Astrocyte (in vitro differentiated cells and primary cell): Measurements from ENCODE around the gene MYZAP. TPM values are rescaled to one million over a fixed set of nuclear protein-coding genes. Genes with fewer than 3 reads are reported as not detected.

Source experiments
- DNase-seq: peaks from one replicate; pipeline ENCODE4 v3.0.0-alpha.2; 2010; ENCODE audit warnings: low read depth
- FAIRE-seq: peaks from 2 replicates; lab custom pipeline; 2011; peaks lifted over from hg19 to GRCh38; lab: Jason Lieb, UNC
- H2AFZ ChIP-seq: 2 replicates; pipeline ENCODE4 v1.6.0; 2012; ENCODE audit warnings: low read depth, low read length, inconsistent platforms
- H3K27ac ChIP-seq: 2 replicates; pipeline ENCODE4 v1.5.1; 2011; ENCODE audit warnings: low read depth, low read length, inconsistent platforms
- H3K27me3 ChIP-seq: 2 replicates; pipeline ENCODE4 v1.6.0; 2011; ENCODE audit warnings: low read length, inconsistent platforms; ENCODE audit not compliant: insufficient read depth
- H3K36me3 ChIP-seq: 2 replicates; pipeline ENCODE4 v1.5.1; 2011; ENCODE audit warnings: low read length, inconsistent platforms; ENCODE audit not compliant: insufficient read depth
- H3K4me1 ChIP-seq: 2 replicates; pipeline ENCODE4 v1.5.1; 2011; ENCODE audit warnings: low read length, inconsistent platforms; ENCODE audit not compliant: insufficient read depth
- H3K4me2 ChIP-seq: 2 replicates; pipeline ENCODE4 v1.6.0; 2012; ENCODE audit warnings: low read length, inconsistent platforms
- H3K4me3 ChIP-seq: 2 replicates; pipeline ENCODE4 v1.5.1; 2011; ENCODE audit warnings: low read depth, mild to moderate bottlenecking, low read length, inconsistent platforms; ENCODE audit not compliant: insufficient read depth
- H3K79me2 ChIP-seq: 2 replicates; pipeline ENCODE4 v1.6.0; 2012; ENCODE audit warnings: mild to moderate bottlenecking, low read length, inconsistent platforms; ENCODE audit not compliant: insufficient read depth
- H3K9ac ChIP-seq: 2 replicates; pipeline ENCODE4 v1.6.0; 2012; ENCODE audit warnings: mild to moderate bottlenecking, low read length, inconsistent platforms
- H3K9me3 ChIP-seq: 2 replicates; pipeline ENCODE4 v1.5.1; 2012; ENCODE audit warnings: low read depth, mild to moderate bottlenecking, low read length, inconsistent platforms; ENCODE audit not compliant: insufficient read depth
- H4K20me1 ChIP-seq: 2 replicates; pipeline ENCODE4 v1.6.0; 2012; ENCODE audit warnings: low read length, inconsistent platforms; ENCODE audit not compliant: insufficient read depth
- H3K27ac Mint-ChIP-seq: one replicate; pipeline ENCODE4 v1.8.0; 2021; ENCODE audit warnings: mild to moderate bottlenecking, mixed read lengths; ENCODE audit not compliant: unreplicated experiment
- H3K27me3 Mint-ChIP-seq: one replicate; pipeline ENCODE4 v1.8.0; 2021; ENCODE audit warnings: low read depth, mixed read lengths; ENCODE audit not compliant: unreplicated experiment
- H3K36me3 Mint-ChIP-seq: one replicate; pipeline ENCODE4 v1.8.0; 2021; ENCODE audit warnings: low read depth, mixed read lengths; ENCODE audit not compliant: unreplicated experiment
- H3K4me1 Mint-ChIP-seq: one replicate; pipeline ENCODE4 v1.8.0; 2021; ENCODE audit warnings: low read depth, mixed read lengths; ENCODE audit not compliant: unreplicated experiment
- H3K4me3 Mint-ChIP-seq: one replicate; pipeline ENCODE4 v1.8.0; 2021; ENCODE audit warnings: mild to moderate bottlenecking, moderate library complexity, mixed read lengths; ENCODE audit not compliant: unreplicated experiment
- H3K9me3 Mint-ChIP-seq: one replicate; pipeline ENCODE4 v1.8.0; 2021; ENCODE audit warnings: mild to moderate bottlenecking, mixed read lengths; ENCODE audit not compliant: unreplicated experiment
- EZH2 ChIP-seq: IDR thresholded peaks from 2 replicates; pipeline ENCODE4 v1.6.1; 2012; ENCODE audit warnings: mild to moderate bottlenecking, low read length, inconsistent platforms; ENCODE audit not compliant: insufficient read depth
- total RNA-seq: library from RNA; stranded (reverse); gene quantifications from 2 replicates; pipeline ENCODE4 v1.2.1, GENCODE V29; 2021
- TF ChIP-seq, protein P1 (sequence below): IDR thresholded peaks from 2 replicates; pipeline ENCODE4 v1.5.1; 2011; ENCODE audit warnings: low read depth, mild to moderate bottlenecking, inconsistent platforms, low read length, moderate library complexity; ENCODE audit not compliant: insufficient read depth

The MYZAP gene
- total RNA-seq, 1 donor from 2014 or later = 0.41 TPM

DNA sequence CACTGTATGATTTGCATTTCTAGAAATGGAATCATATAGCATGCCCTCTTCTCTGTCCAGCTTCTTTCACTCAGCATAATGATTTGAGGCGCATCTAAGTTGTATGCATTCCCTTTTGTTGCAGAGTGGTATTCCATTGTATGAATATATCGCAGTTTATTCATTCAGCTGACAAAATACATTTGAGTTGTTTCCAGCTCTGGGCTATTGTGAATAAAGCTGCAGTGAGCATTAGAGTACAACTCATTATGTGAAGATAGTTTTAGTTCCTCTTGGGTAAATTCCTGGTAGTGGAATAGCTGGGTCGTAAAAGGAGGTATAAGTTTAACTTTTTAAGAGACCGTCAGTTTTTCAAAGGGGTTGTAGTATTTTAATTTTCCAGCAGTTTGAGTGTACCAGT, 76.3 kb downstream of the MYZAP start:
- H4K20me1 ChIP-seq = no peaks in the 10 kb centered on the region
- no peaks in the 10 kb centered on the region for H3K36me3 Mint-ChIP-seq
- no peaks in the 10 kb centered on the region for H3K27me3 ChIP-seq
- H3K27ac ChIP-seq = no peak overlapping the region
- no peak overlapping the region for H3K4me2 ChIP-seq
- no peak overlapping the region for H2AFZ ChIP-seq
- H3K9ac ChIP-seq = no peak overlapping the region
- DNase-seq = no peak
- H3K79me2 ChIP-seq = no peaks in the 10 kb centered on the region
- H3K9me3 Mint-ChIP-seq = no peaks in the 10 kb centered on the region
- FAIRE-seq = no peak
- H3K9me3 ChIP-seq = no peaks in the 10 kb centered on the region
- no peaks in the 10 kb centered on the region for H3K27me3 Mint-ChIP-seq
- H3K36me3 ChIP-seq = no peaks in the 10 kb centered on the region
- H3K4me1 Mint-ChIP-seq = peaks cover 17% of the 10 kb centered on the region
- H3K4me1 ChIP-seq = peaks cover 8% of the 10 kb centered on the region
- no peak overlapping the region for H3K27ac Mint-ChIP-seq
- H3K4me3 Mint-ChIP-seq = no peak overlapping the region
- no peak overlapping the region for H3K4me3 ChIP-seq
- TF ChIP-seq, protein P1, sequence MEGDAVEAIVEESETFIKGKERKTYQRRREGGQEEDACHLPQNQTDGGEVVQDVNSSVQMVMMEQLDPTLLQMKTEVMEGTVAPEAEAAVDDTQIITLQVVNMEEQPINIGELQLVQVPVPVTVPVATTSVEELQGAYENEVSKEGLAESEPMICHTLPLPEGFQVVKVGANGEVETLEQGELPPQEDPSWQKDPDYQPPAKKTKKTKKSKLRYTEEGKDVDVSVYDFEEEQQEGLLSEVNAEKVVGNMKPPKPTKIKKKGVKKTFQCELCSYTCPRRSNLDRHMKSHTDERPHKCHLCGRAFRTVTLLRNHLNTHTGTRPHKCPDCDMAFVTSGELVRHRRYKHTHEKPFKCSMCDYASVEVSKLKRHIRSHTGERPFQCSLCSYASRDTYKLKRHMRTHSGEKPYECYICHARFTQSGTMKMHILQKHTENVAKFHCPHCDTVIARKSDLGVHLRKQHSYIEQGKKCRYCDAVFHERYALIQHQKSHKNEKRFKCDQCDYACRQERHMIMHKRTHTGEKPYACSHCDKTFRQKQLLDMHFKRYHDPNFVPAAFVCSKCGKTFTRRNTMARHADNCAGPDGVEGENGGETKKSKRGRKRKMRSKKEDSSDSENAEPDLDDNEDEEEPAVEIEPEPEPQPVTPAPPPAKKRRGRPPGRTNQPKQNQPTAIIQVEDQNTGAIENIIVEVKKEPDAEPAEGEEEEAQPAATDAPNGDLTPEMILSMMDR = no peak
- TF ChIP-seq EZH2 = no peak

DNA sequence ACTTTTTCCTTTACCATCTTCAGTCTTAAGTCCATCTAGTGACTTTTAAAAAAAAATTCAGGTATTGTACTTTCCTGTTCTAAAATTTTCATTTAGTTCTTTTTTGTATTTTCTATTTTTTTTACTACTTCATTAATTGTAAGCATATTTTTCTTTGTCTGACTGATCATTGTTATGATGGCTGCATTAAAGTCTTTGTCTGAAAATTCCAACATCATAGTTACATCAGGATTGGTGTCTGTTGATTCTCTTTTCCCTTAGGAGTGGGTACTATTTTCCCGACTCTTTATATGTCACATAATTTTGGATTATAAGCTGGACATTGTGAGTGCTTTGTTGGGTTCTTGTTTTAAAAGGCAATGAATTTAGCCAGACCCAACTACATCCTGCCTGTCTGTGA, 79.9 kb downstream of the MYZAP start:
- no peaks in the 10 kb centered on the region for H3K9me3 Mint-ChIP-seq
- Histone ChIP-seq H3K9me3 (no peaks in the 10 kb centered on the region), H3K4me3 (no peak overlapping the region), H2AFZ (no peak overlapping the region), H4K20me1 (no peaks in the 10 kb centered on the region), H3K27me3 (no peaks in the 10 kb centered on the region), H3K4me1 (peaks cover 8% of the 10 kb centered on the region), H3K36me3 (no peaks in the 10 kb centered on the region), H3K4me2 (no peak overlapping the region), H3K9ac (no peak overlapping the region), H3K27ac (no peak overlapping the region), H3K79me2 (no peaks in the 10 kb centered on the region)
- H3K4me3 Mint-ChIP-seq = no peak overlapping the region
- H3K27ac Mint-ChIP-seq = peak overlapping the region; percentile 64
- DNase-seq = no peak
- peaks cover 21% of the 10 kb centered on the region for H3K4me1 Mint-ChIP-seq
- H3K36me3 Mint-ChIP-seq = no peaks in the 10 kb centered on the region
- no peak for TF ChIP-seq EZH2
- TF ChIP-seq, protein P1 = no peak
- FAIRE-seq = no peak
- H3K27me3 Mint-ChIP-seq = no peaks in the 10 kb centered on the region

DNA sequence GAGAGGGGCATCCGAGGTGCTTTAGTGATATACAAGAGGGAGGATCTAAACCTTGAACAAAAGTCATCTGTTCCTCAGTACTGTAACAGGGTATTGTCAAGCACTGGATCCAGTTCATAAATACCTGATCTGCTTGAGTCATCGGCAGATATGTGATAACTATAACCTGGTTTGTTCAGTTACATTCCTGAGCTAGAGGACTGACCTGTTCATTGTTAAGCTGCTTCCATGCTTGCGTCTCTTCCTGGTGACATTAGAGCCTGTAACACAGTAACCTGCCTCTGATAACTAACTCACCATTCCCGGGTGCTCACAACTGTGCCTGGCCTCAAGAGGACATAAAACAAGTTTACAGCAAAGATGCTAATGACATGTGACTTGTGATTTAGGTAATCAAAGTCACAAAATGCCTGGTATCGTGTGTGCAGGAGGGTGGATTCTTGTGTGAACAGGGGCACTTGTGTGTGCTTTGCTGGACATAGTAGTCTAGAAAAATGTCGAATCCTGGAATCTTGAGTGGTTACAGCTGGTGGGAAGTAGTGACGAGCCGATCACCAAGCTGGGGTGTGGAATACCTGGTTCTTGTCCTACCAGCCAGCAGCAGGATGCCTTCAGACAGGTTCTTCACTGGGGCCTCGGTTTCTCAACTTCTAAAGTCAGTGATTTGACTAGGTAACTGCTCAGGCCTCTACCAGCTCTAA, 83.9 kb downstream of the MYZAP start:
- TF ChIP-seq, protein P1 = no peak
- no peak for TF ChIP-seq EZH2
- peaks cover 16% of the 10 kb centered on the region for H3K4me1 Mint-ChIP-seq
- no peaks in the 10 kb centered on the region for H3K36me3 Mint-ChIP-seq
- H3K9me3 Mint-ChIP-seq = no peaks in the 10 kb centered on the region
- no peak overlapping the region for H3K4me3 Mint-ChIP-seq
- Histone ChIP-seq H3K27ac (no peak overlapping the region), H3K9me3 (no peaks in the 10 kb centered on the region), H3K79me2 (no peaks in the 10 kb centered on the region), H3K4me1 (peaks cover 6% of the 10 kb centered on the region), H3K36me3 (no peaks in the 10 kb centered on the region), H3K27me3 (no peaks in the 10 kb centered on the region), H3K4me3 (no peak overlapping the region), H4K20me1 (no peaks in the 10 kb centered on the region), H3K9ac (no peak overlapping the region), H2AFZ (no peak overlapping the region), H3K4me2 (no peak overlapping the region)
- no peak for DNase-seq
- no peak for FAIRE-seq
- no peak overlapping the region for H3K27ac Mint-ChIP-seq
- H3K27me3 Mint-ChIP-seq = no peaks in the 10 kb centered on the region
